ENCODE measurements around the gene CRIP2.

GRCh38 chr14:105476831-105477659, 2.4 kb downstream of the CRIP2 start:
- TF ChIP-seq EZH2 (IDR thresholded peaks at IDR 0.05; ENCODE audit: insufficient read depth, poor library complexity, severe bottlenecking) (no peak), EZH2phosphoT487 (IDR thresholded peaks at IDR 0.05; ENCODE audit: insufficient read depth, low read depth) (no peak)
